ENCODE measurements around the gene IDE.
"Not testable (repeated sequence)": the region's sequence is repeated elsewhere in the genome, so short reads cannot be mapped to it uniquely, and the experiment has no call there.

IDE gene

GRCh38 chr10:92573798-92574547 lies at the start of gene IDE:
Gene IDE (minus strand): TSS chr10:92574093. CDS start chr10:92574019, 74 bp downstream.
- peak; percentile 79 for DNase-seq

GRCh38 chr10:92619368-92619767 lies 45.5 kb upstream of the IDE start:
- no peak for DNase-seq

- no peak for DNase-seq
Observed at GRCh38 chr10:92615515-92615914, 41.6 kb upstream of the IDE start.

- DNase-seq = no peak
Observed at GRCh38 chr10:92604841-92605240, 30.9 kb upstream of the IDE start.

GRCh38 chr10:92598321-92598720 lies 24.4 kb upstream of the IDE start:
- DNase-seq = no peak

- DNase-seq = no peak
Observed at GRCh38 chr10:92595505-92595904, 21.6 kb upstream of the IDE start.

GRCh38 chr10:92593619-92594588 lies 20.0 kb upstream of the IDE start:
- no peak for DNase-seq

GRCh38 chr10:92592761-92593618 lies 19.1 kb upstream of the IDE start, which contains the start of gene KIF11:
Gene KIF11 (plus strand): TSS chr10:92593130. CDS start chr10:92593376, 246 bp downstream.
- DNase-seq = peak; percentile 44

GRCh38 chr10:92591550-92592022 lies 17.7 kb upstream of the IDE start:
- DNase-seq = no peak

GRCh38 chr10:92590623-92591549 lies 17.0 kb upstream of the IDE start:
- no peak for DNase-seq

- not testable (repeated sequence) for DNase-seq
Observed at GRCh38 chr10:92582347-92582746, 8.5 kb upstream of the IDE start.

- no peak for DNase-seq
Observed at GRCh38 chr10:92575961-92576360, 2.1 kb upstream of the IDE start.

GRCh38 chr10:92574548-92575261 lies 812 bp upstream of the IDE start:
- no peak for DNase-seq

- no peak for DNase-seq
Observed at GRCh38 chr10:92573091-92573797, 649 bp downstream of the IDE start.

GRCh38 chr10:92572362-92573090 lies 1.4 kb downstream of the IDE start:
- DNase-seq = no peak

GRCh38 chr10:92571649-92572048 lies 2.2 kb downstream of the IDE start:
- no peak for DNase-seq

GRCh38 chr10:92569663-92570062 lies 4.2 kb downstream of the IDE start:
- not testable (repeated sequence) for DNase-seq

GRCh38 chr10:92569071-92569470 lies 4.8 kb downstream of the IDE start:
- no peak for DNase-seq

GRCh38 chr10:92567952-92568600 lies 5.8 kb downstream of the IDE start:
- DNase-seq = no peak
